Stimulated activated CD4-positive, alpha-beta T cell treated with anti-CD3 and anti-CD28 coated beads, Interleukin-1b, Interleukin-23, amount 100 ng/mL, for 24 hours (primary cell): ENCODE data around the gene CPO.

Experiments used
- DNase-seq, 4 experiments: peaks; one replicate each; pipeline ENCODE4 v3.0.0-alpha.2; 2020; ENCODE audit warnings: low read depth in 4 of 4, low spot score in 1 of 4

The CPO gene

GRCh38 chr2:206971805-206972204, 32.5 kb downstream of the CPO start:
- no peak for DNase-seq

- DNase-seq = no peak
Observed at GRCh38 chr2:206974551-206974950, 35.2 kb downstream of the CPO start.

- DNase-seq = no peak
Observed at GRCh38 chr2:206978746-206979145, 39.4 kb downstream of the CPO start.

- DNase-seq = no peak
Observed at GRCh38 chr2:206979365-206979764, 40.0 kb downstream of the CPO start.

- no peak for DNase-seq
Observed at GRCh38 chr2:206979922-206980321, 40.6 kb downstream of the CPO start.

GRCh38 chr2:206980413-206980812, 41.1 kb downstream of the CPO start:
- DNase-seq = no peak

- DNase-seq = no peak
Observed at GRCh38 chr2:206981086-206981674, 41.9 kb downstream of the CPO start.

- peak in 2 of 4 experiments; percentile 9 to 28 for DNase-seq
Observed at GRCh38 chr2:206981739-206982340, 42.5 kb downstream of the CPO start.

- no peak for DNase-seq
Observed at GRCh38 chr2:206982360-206982955, 43.1 kb downstream of the CPO start.

- DNase-seq = no peak
Observed at GRCh38 chr2:206983161-206983859, 44.0 kb downstream of the CPO start.

GRCh38 chr2:206984206-206984605, 44.9 kb downstream of the CPO start:
- no peak for DNase-seq

- no peak for DNase-seq
Observed at GRCh38 chr2:206986943-206987342, 47.6 kb downstream of the CPO start.

GRCh38 chr2:206987810-206988209, 48.5 kb downstream of the CPO start:
- DNase-seq = no peak

- no peak for DNase-seq
Observed at GRCh38 chr2:206988884-206989283, 49.6 kb downstream of the CPO start.

- no peak for DNase-seq
Observed at GRCh38 chr2:206989311-206989710, 50.0 kb downstream of the CPO start.

GRCh38 chr2:206990360-206990759, 51.0 kb downstream of the CPO start:
- DNase-seq = no peak

GRCh38 chr2:206991070-206991469, 51.8 kb downstream of the CPO start:
- no peak for DNase-seq

GRCh38 chr2:206993396-206993911, 54.1 kb downstream of the CPO start:
- DNase-seq = no peak

- no peak for DNase-seq
Observed at GRCh38 chr2:206993964-206994363, 54.6 kb downstream of the CPO start.

GRCh38 chr2:206996556-206997065, 57.3 kb downstream of the CPO start:
- DNase-seq = no peak

- DNase-seq = no peak
Observed at GRCh38 chr2:207008105-207008990, 69.0 kb downstream of the CPO start.
